HepG2 (cell line): ENCODE results near the gene ALOX12.

ENCODE experiments used
- ATF6 ChIP-seq: sonication (generic); formaldehyde crosslinking; conservative IDR thresholded peaks from 2 replicates; pipeline ENCODE4 v1.4.0; 2020; ENCODE audit warnings: missing genetic modification reagents
- CTCF ChIP-seq: sonication (generic); formaldehyde crosslinking; IDR thresholded peaks from 2 replicates; pipeline ENCODE4 v1.5.0; 2020; ENCODE audit warnings: mild to moderate bottlenecking, missing genetic modification reagents, moderate library complexity
- NR1H2 ChIP-seq: sonication (generic); formaldehyde crosslinking; IDR thresholded peaks from 2 replicates; pipeline ENCODE4 v1.8.1; 2022; ENCODE audit warnings: low read depth, missing genetic modification reagents, borderline replicate concordance
- POLR2A ChIP-seq, 2 experiments: IDR thresholded peaks; 2 replicates each; pipeline ENCODE4 v1.6.1; 2011; ENCODE audit warnings: low read depth in 2 of 2, low read length in 2 of 2, mild to moderate bottlenecking in 1 of 2, moderate library complexity in 1 of 2; ENCODE audit not compliant: insufficient read depth in 1 of 2
- POLR2AphosphoS5 ChIP-seq: IDR thresholded peaks from 2 replicates; pipeline ENCODE4 v1.6.1; 2012; ENCODE audit warnings: low read depth, low read length
- ZBTB33 ChIP-seq: sonication (generic); formaldehyde crosslinking; IDR thresholded peaks from 2 replicates; pipeline ENCODE4 v1.4.0; 2020; ENCODE audit warnings: missing genetic modification reagents
- ZNF224 ChIP-seq: sonication (generic); formaldehyde crosslinking; IDR thresholded peaks from 2 replicates; pipeline ENCODE4 v1.5.0; 2020; ENCODE audit warnings: mild to moderate bottlenecking, missing genetic modification reagents

GRCh38 chr17:7058831-7059447 is 63.1 kb downstream of the ALOX12 start:
- TF ChIP-seq NR1H2 (CRISPR knock-in tag) (no peak), ATF6 (no peak), CTCF (no peak), POLR2A (IDR thresholded peaks at IDR 0.05; ENCODE audit: insufficient read depth in 1 of 2, low read depth in 2 of 2, low read length in 2 of 2) (no peak), ZNF224 (CRISPR knock-in tag) (no peak), ZBTB33 (CRISPR knock-in tag) (no peak), POLR2AphosphoS5 (no peak)
